ENCODE measurements around the gene IFI27. TPM values are rescaled to one million over a fixed set of nuclear protein-coding genes. Genes with fewer than 3 reads are reported as not detected.

Gene IFI27
- total and polyA plus RNA-seq, 2 donors: 19.9 to 417 TPM

- no peak overlapping the region for H3K27ac ChIP-seq (ENCODE audit: low read depth)
- 93% methylated on average over 5 of the region's 5 CpGs for WGBS
- H3K4me1 ChIP-seq (ENCODE audit: insufficient read depth): no peaks in the 10 kb centered on the region
- no peaks in the 10 kb centered on the region for H3K36me3 ChIP-seq (ENCODE audit: insufficient read depth)
- no peak for DNase-seq (ENCODE audit: extremely low spot score)
- no peak overlapping the region for H3K4me3 ChIP-seq (ENCODE audit: low read depth, low read length)
These were observed 22.0 kb upstream of the IFI27 start for GRCh38 chr14:94088516-94088915.

GRCh38 chr14:94089479-94089878 lies 21.1 kb upstream of the IFI27 start:
- Histone ChIP-seq H3K36me3 (ENCODE audit: insufficient read depth) (no peaks in the 10 kb centered on the region), H3K27ac (ENCODE audit: low read depth) (no peak overlapping the region), H3K4me1 (ENCODE audit: insufficient read depth) (no peaks in the 10 kb centered on the region), H3K4me3 (ENCODE audit: low read depth, low read length) (no peak overlapping the region)
- WGBS: 94% methylated on average over 4 of the region's 4 CpGs
- no peak for DNase-seq (ENCODE audit: extremely low spot score)

- no peak overlapping the region for H3K4me3 ChIP-seq (ENCODE audit: low read depth, low read length)
- DNase-seq (ENCODE audit: extremely low spot score): no peak
- 87% methylated on average over 2 of the region's 2 CpGs for WGBS
- H3K27ac ChIP-seq (ENCODE audit: low read depth): no peak overlapping the region
- H3K36me3 ChIP-seq (ENCODE audit: insufficient read depth): no peaks in the 10 kb centered on the region
- H3K4me1 ChIP-seq (ENCODE audit: insufficient read depth): no peaks in the 10 kb centered on the region
These were observed 17.1 kb upstream of the IFI27 start for GRCh38 chr14:94093418-94093817.

- 95% methylated on average over 4 of the region's 4 CpGs for WGBS
- no peak overlapping the region for H3K27ac ChIP-seq (ENCODE audit: low read depth)
- no peak for DNase-seq (ENCODE audit: extremely low spot score)
- H3K4me1 ChIP-seq (ENCODE audit: insufficient read depth): no peaks in the 10 kb centered on the region
- no peak overlapping the region for H3K4me3 ChIP-seq (ENCODE audit: low read depth, low read length)
- no peaks in the 10 kb centered on the region for H3K36me3 ChIP-seq (ENCODE audit: insufficient read depth)
These were observed 13.4 kb upstream of the IFI27 start for GRCh38 chr14:94097091-94097490.

GRCh38 chr14:94098326-94098992 lies 12.1 kb upstream of the IFI27 start:
- WGBS: 59% methylated on average over 10 of the region's 10 CpGs
- no peak for DNase-seq (ENCODE audit: extremely low spot score)
- Histone ChIP-seq H3K27ac (ENCODE audit: low read depth) (no peak overlapping the region), H3K4me1 (ENCODE audit: insufficient read depth) (no peaks in the 10 kb centered on the region), H3K36me3 (ENCODE audit: insufficient read depth) (no peaks in the 10 kb centered on the region), H3K4me3 (ENCODE audit: low read depth, low read length) (no peak overlapping the region)

GRCh38 chr14:94099006-94099405 lies 11.5 kb upstream of the IFI27 start:
- H3K4me1 ChIP-seq (ENCODE audit: insufficient read depth): no peaks in the 10 kb centered on the region
- no peak overlapping the region for H3K4me3 ChIP-seq (ENCODE audit: low read depth, low read length)
- DNase-seq (ENCODE audit: extremely low spot score): no peak
- no peaks in the 10 kb centered on the region for H3K36me3 ChIP-seq (ENCODE audit: insufficient read depth)
- no peak overlapping the region for H3K27ac ChIP-seq (ENCODE audit: low read depth)
- WGBS: 67% methylated on average over 6 of the region's 6 CpGs

GRCh38 chr14:94100847-94101246 lies 9.7 kb upstream of the IFI27 start:
- H3K4me1 ChIP-seq (ENCODE audit: insufficient read depth): no peaks in the 10 kb centered on the region
- DNase-seq (ENCODE audit: extremely low spot score): no peak
- no peaks in the 10 kb centered on the region for H3K36me3 ChIP-seq (ENCODE audit: insufficient read depth)
- no peak overlapping the region for H3K27ac ChIP-seq (ENCODE audit: low read depth)
- 77% methylated on average over 4 of the region's 4 CpGs for WGBS
- no peak overlapping the region for H3K4me3 ChIP-seq (ENCODE audit: low read depth, low read length)

- no peak for DNase-seq (ENCODE audit: extremely low spot score)
- 91% methylated on average over 10 of the region's 10 CpGs for WGBS
- Histone ChIP-seq H3K36me3 (ENCODE audit: insufficient read depth) (no peaks in the 10 kb centered on the region), H3K4me1 (ENCODE audit: insufficient read depth) (no peaks in the 10 kb centered on the region), H3K4me3 (ENCODE audit: low read depth, low read length) (no peak overlapping the region), H3K27ac (ENCODE audit: low read depth) (no peak overlapping the region)
These were observed 8.8 kb upstream of the IFI27 start for GRCh38 chr14:94101748-94102147.

- H3K27ac ChIP-seq (ENCODE audit: low read depth): no peak overlapping the region
- H3K4me3 ChIP-seq (ENCODE audit: low read depth, low read length): no peak overlapping the region
- no peak for DNase-seq (ENCODE audit: extremely low spot score)
- H3K36me3 ChIP-seq (ENCODE audit: insufficient read depth): no peaks in the 10 kb centered on the region
- H3K4me1 ChIP-seq (ENCODE audit: insufficient read depth): no peaks in the 10 kb centered on the region
- WGBS: 87% methylated on average over 8 of the region's 8 CpGs
These were observed 7.6 kb upstream of the IFI27 start for GRCh38 chr14:94102768-94103482.

GRCh38 chr14:94103554-94104150 lies 6.9 kb upstream of the IFI27 start:
- Histone ChIP-seq H3K27ac (ENCODE audit: low read depth) (no peak overlapping the region), H3K4me3 (ENCODE audit: low read depth, low read length) (no peak overlapping the region), H3K4me1 (ENCODE audit: insufficient read depth) (no peaks in the 10 kb centered on the region), H3K36me3 (ENCODE audit: insufficient read depth) (no peaks in the 10 kb centered on the region)
- 49% methylated on average over 7 of the region's 7 CpGs for WGBS
- DNase-seq (ENCODE audit: extremely low spot score): no peak

- 80% methylated on average over 10 of the region's 10 CpGs for WGBS
- no peak for DNase-seq (ENCODE audit: extremely low spot score)
These were observed 5.8 kb upstream of the IFI27 start for GRCh38 chr14:94104731-94105130.

GRCh38 chr14:94109915-94110250 lies 653 bp upstream of the IFI27 start:
- H3K4me1 ChIP-seq (ENCODE audit: insufficient read depth): no peaks in the 10 kb centered on the region
- H3K4me3 ChIP-seq (ENCODE audit: low read depth, low read length): no peak overlapping the region
- no peak overlapping the region for H3K27ac ChIP-seq (ENCODE audit: low read depth)
- 88% methylated on average over 2 of the region's 2 CpGs for WGBS
- H3K36me3 ChIP-seq (ENCODE audit: insufficient read depth): no peaks in the 10 kb centered on the region
- DNase-seq (ENCODE audit: extremely low spot score): no peak

More at GRCh38 chr14:94104731-94105130, 5.8 kb upstream of the IFI27 start:
- no peak overlapping the region for H3K4me3 ChIP-seq (ENCODE audit: low read depth, low read length)
- no peaks in the 10 kb centered on the region for H3K36me3 ChIP-seq (ENCODE audit: insufficient read depth)
- no peak overlapping the region for H3K27ac ChIP-seq (ENCODE audit: low read depth)
- no peaks in the 10 kb centered on the region for H3K4me1 ChIP-seq (ENCODE audit: insufficient read depth)

- no peak overlapping the region for H3K27ac ChIP-seq (ENCODE audit: low read depth)
- peak overlapping the region; percentile 21 for H3K4me3 ChIP-seq (ENCODE audit: low read depth, low read length)
- no peaks in the 10 kb centered on the region for H3K36me3 ChIP-seq (ENCODE audit: insufficient read depth)
- no peaks in the 10 kb centered on the region for H3K4me1 ChIP-seq (ENCODE audit: insufficient read depth)
- 83% methylated on average over 20 of the region's 20 CpGs for WGBS
- DNase-seq (ENCODE audit: extremely low spot score): no peak
These were observed 950 bp downstream of the IFI27 start for GRCh38 chr14:94111276-94112095.

Data from urinary bladder (tissue), 4 donors.